Chondrocyte (in vitro differentiated cells): ENCODE results near the gene CNN2. TPM values are rescaled to one million over a fixed set of nuclear protein-coding genes. Genes with fewer than 3 reads are reported as not detected.

Experiments
- DNase-seq: peaks from one replicate; pipeline ENCODE4 v3.0.0; 2021; ENCODE audit warnings: mixed read lengths, low spot score
- H3K27ac Mint-ChIP-seq: one replicate; pipeline ENCODE4 v1.8.0; 2021; ENCODE audit warnings: mild to moderate bottlenecking, moderate library complexity, mixed read lengths; ENCODE audit not compliant: unreplicated experiment
- H3K27me3 Mint-ChIP-seq: 2 replicates; pipeline ENCODE4 v1.8.0; 2021; ENCODE audit warnings: low read depth, mixed read lengths
- H3K36me3 Mint-ChIP-seq: 2 replicates; pipeline ENCODE4 v1.8.0; 2021; ENCODE audit warnings: low read depth, mixed read lengths
- H3K4me1 Mint-ChIP-seq: 2 replicates; pipeline ENCODE4 v1.8.0; 2021; ENCODE audit warnings: low read depth, mild to moderate bottlenecking, mixed read lengths
- H3K4me3 Mint-ChIP-seq: one replicate; pipeline ENCODE4 v1.8.0; 2021; ENCODE audit warnings: mild to moderate bottlenecking, moderate library complexity, mixed read lengths; ENCODE audit not compliant: unreplicated experiment
- H3K9me3 Mint-ChIP-seq: 2 replicates; pipeline ENCODE4 v1.8.0; 2021; ENCODE audit warnings: low read depth, mixed read lengths
- total RNA-seq: library from RNA; stranded (reverse); gene quantifications from 3 replicates; pipeline ENCODE4 v1.2.1, GENCODE V29; 2021
- TF ChIP-seq, protein P1 (sequence below): fragments of 200-600 bp; sonication (generic); IDR thresholded peaks from 2 replicates; pipeline ENCODE4 v1.5.0; 2021; ENCODE audit warnings: antibody characterized with exemption, mild to moderate bottlenecking, moderate library complexity

Gene CNN2
- total RNA-seq, 1 donor from 2014 or later, result 363 TPM

DNA sequence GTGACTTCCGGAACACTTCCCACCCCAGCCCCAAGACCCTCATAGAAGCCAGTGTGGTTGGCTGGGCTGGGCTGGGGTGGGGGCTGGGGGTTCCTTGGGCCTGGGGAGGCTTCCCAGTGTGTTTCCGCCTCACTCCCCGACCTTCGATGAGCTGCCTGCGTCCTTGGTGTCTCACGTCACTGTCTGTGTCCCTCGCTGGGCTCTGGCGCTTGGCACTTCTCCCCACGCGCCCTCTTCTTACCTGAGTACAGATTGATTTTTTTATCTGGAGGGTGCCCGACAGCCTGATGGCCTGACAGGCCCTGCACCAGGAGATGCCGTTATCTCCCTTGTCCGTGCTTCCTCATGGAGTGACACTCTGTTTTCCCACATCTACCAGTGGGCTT is 33.7 kb upstream of the CNN2 start:
- peaks cover 6% of the 10 kb centered on the region for H3K36me3 Mint-ChIP-seq
- H3K9me3 Mint-ChIP-seq, result no peaks in the 10 kb centered on the region
- DNase-seq, result no peak
- no peak overlapping the region for H3K4me3 Mint-ChIP-seq
- H3K27ac Mint-ChIP-seq, result no peak overlapping the region
- TF ChIP-seq, protein P1, sequence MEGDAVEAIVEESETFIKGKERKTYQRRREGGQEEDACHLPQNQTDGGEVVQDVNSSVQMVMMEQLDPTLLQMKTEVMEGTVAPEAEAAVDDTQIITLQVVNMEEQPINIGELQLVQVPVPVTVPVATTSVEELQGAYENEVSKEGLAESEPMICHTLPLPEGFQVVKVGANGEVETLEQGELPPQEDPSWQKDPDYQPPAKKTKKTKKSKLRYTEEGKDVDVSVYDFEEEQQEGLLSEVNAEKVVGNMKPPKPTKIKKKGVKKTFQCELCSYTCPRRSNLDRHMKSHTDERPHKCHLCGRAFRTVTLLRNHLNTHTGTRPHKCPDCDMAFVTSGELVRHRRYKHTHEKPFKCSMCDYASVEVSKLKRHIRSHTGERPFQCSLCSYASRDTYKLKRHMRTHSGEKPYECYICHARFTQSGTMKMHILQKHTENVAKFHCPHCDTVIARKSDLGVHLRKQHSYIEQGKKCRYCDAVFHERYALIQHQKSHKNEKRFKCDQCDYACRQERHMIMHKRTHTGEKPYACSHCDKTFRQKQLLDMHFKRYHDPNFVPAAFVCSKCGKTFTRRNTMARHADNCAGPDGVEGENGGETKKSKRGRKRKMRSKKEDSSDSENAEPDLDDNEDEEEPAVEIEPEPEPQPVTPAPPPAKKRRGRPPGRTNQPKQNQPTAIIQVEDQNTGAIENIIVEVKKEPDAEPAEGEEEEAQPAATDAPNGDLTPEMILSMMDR, result no peak
- peaks cover 8% of the 10 kb centered on the region for H3K27me3 Mint-ChIP-seq
- H3K4me1 Mint-ChIP-seq, result peaks cover 3% of the 10 kb centered on the region

DNA sequence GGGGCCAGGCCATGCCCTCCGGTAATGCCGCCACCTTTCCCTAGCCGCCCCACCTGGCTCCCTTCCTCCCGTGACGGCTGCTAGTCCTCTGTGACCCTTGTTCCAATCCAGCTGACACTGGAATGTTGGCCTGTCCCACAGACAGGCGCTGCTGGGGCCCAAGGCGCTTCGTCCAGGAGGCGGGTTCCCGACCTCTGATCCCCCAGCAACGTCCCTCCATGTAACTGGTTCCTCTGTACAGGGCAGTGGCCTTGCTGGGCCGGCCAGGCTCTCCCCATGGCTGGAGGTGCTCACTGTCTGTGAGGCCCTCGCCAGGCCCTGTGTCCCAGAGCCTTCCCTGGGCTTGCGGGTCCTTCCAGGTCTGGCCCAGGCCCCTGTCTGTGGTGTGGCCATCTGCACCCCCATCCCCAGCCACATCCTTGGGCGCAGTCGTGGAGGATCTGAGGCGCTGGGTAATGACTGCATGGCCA is 33.0 kb upstream of the CNN2 start:
- Mint-ChIP-seq H3K4me1 (peaks cover 3% of the 10 kb centered on the region), H3K27ac (no peak overlapping the region), H3K27me3 (peaks cover 14% of the 10 kb centered on the region), H3K4me3 (no peak overlapping the region), H3K36me3 (peaks cover 4% of the 10 kb centered on the region), H3K9me3 (no peaks in the 10 kb centered on the region)
- peak; percentile 81 for DNase-seq
- TF ChIP-seq, protein P1, result no peak

DNA sequence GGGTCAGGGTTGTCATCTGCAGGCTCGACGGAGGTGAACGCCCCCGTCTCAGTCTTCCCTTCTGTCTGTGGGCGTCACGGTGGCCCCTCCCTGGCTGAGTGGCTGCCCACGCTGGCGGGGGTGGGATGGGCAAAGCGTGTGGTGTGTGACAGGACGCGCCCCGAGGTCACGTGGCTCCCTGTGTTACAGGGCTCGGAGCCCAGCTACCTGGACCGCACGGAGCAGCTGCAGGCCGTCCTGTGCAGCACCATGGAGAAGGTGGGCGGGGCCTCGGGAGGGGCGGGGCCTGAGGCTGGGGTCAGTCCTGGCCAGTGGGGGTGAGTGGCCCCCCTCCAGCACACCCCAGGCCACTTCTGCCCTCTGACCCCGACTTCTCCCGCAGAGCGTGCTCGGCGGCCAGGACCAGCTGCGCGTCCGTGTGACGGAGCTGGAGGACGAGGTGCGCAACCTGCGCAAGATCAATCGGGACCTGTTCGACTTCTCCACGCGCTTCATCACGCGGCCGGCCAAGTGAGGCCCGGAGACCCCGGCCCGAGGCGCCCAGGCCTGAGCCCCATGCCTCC is 32.5 kb upstream of the CNN2 start:
- Mint-ChIP-seq H3K36me3 (peaks cover 4% of the 10 kb centered on the region), H3K4me3 (no peak overlapping the region), H3K27ac (no peak overlapping the region), H3K9me3 (no peaks in the 10 kb centered on the region), H3K27me3 (peaks cover 16% of the 10 kb centered on the region), H3K4me1 (peaks cover 3% of the 10 kb centered on the region)
- TF ChIP-seq, protein P1, result no peak
- DNase-seq, result no peak

DNA sequence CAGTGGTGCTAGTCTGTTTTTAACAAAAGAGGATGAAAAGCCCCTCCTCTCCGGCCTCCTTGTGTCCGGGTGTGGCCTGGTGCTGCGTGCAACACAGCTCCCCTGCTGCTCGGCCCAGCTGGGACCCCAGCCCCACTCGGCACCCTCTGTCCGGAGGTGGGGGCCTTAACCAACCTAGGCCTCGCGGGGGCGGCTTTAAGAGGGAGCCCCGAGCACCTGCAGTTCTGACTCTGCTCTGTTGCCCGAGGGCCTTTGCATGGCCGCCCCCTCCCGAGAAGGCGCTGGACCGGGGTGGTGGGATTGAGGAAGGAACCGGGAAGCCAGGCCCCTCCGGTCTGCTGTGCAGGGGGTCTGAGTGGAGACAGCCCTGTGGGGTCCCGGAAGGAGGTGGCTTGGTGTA is 31.9 kb upstream of the CNN2 start:
- H3K36me3 Mint-ChIP-seq, result peaks cover 4% of the 10 kb centered on the region
- TF ChIP-seq, protein P1, result no peak
- peaks cover 22% of the 10 kb centered on the region for H3K27me3 Mint-ChIP-seq
- no peak overlapping the region for H3K27ac Mint-ChIP-seq
- H3K9me3 Mint-ChIP-seq, result no peaks in the 10 kb centered on the region
- no peak for DNase-seq
- H3K4me1 Mint-ChIP-seq, result peaks cover 6% of the 10 kb centered on the region
- H3K4me3 Mint-ChIP-seq, result no peak overlapping the region

DNA sequence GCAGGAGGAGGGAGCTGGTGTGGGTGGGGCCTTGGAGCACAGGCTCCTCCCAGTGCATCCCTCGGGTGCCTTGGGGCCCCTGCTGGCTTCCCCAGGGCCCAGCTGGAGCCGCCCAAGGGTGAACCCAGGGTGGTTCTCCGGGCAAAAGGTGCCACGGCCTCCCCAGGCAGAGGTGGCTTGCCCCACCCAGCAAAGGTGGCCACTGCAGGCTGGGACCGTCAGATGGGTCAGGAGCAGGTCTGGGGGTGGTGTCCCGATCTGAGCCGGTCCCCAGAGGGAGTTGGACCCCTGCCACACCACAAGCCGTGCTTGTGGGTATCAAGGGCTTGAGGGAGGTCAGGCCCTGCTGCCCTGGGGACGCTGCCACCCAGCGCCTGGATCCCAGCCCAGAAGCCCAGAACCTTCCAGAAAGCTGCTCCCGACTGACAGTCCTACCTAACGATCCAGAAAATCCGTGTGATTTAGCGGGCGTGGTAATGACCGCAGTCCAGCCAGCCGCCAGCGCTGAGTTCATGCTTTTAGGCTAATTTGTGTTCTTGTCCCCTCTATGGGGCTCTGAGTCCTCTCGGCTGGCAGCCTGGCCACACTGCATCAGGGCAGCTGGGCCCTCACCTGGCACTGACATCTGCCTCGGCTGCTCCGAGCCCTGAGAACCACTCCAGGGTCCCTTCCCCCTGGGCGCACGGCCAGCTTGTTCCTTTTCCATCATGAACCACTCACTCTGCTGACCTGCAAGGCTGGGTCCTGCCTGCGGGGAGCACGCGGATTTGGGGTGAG is 31.2 kb upstream of the CNN2 start:
- Mint-ChIP-seq H3K27me3 (peaks cover 22% of the 10 kb centered on the region), H3K36me3 (peaks cover 4% of the 10 kb centered on the region), H3K9me3 (no peaks in the 10 kb centered on the region), H3K27ac (no peak overlapping the region), H3K4me3 (no peak overlapping the region), H3K4me1 (peaks cover 6% of the 10 kb centered on the region)
- TF ChIP-seq, protein P1, result no peak
- DNase-seq, result no peak
